Neural progenitor cell (in vitro differentiated cells): ENCODE data around the gene SHH. TPM values are rescaled to one million over a fixed set of nuclear protein-coding genes. Genes with fewer than 3 reads are reported as not detected.

Source experiments
- DNase-seq: peaks from one replicate; pipeline ENCODE4 v3.0.0-alpha.2; 2016; ENCODE audit warnings: low spot score
- H2AFZ ChIP-seq: fragments of 200-600 bp; sonication (generic); replicated peaks from 2 replicates; pipeline ENCODE4 v1.6.1; 2016; ENCODE audit warnings: antibody characterized with exemption
- H3F3A ChIP-seq: fragments of 200-600 bp; sonication (generic); 2 replicates; pipeline ENCODE4 v1.6.1; 2016; ENCODE audit warnings: antibody characterized with exemption, low read depth
- H3K27ac ChIP-seq: fragments of 200-600 bp; sonication (generic); 2 replicates; pipeline ENCODE4 v1.5.1; 2016; ENCODE audit warnings: mild to moderate bottlenecking
- H3K27me3 ChIP-seq: fragments of 200-600 bp; sonication (generic); 2 replicates; pipeline ENCODE4 v1.6.1; 2016; ENCODE audit warnings: mild to moderate bottlenecking, moderate library complexity
- H3K36me3 ChIP-seq: fragments of 200-600 bp; sonication (generic); 2 replicates; pipeline ENCODE4 v1.5.1; 2016
- H3K4me1 ChIP-seq: fragments of 200-600 bp; sonication (generic); 2 replicates; pipeline ENCODE4 v1.6.1; 2016; ENCODE audit warnings: mixed run types
- H3K4me2 ChIP-seq: fragments of 200-600 bp; sonication (generic); 2 replicates; pipeline ENCODE4 v1.6.1; 2016
- H3K4me3 ChIP-seq: fragments of 200-600 bp; sonication (generic); 2 replicates; pipeline ENCODE4 v1.5.1; 2016
- H3K79me2 ChIP-seq: fragments of 200-600 bp; sonication (generic); 2 replicates; pipeline ENCODE4 v1.6.1; 2016; ENCODE audit warnings: low read depth
- H3K9ac ChIP-seq: fragments of 200-600 bp; sonication (generic); 2 replicates; pipeline ENCODE4 v1.6.1; 2016
- H3K9me3 ChIP-seq: fragments of 200-600 bp; sonication (generic); 2 replicates; pipeline ENCODE4 v1.5.1; 2016; ENCODE audit warnings: low read depth
- H4K20me1 ChIP-seq: fragments of 200-600 bp; sonication (generic); 2 replicates; pipeline ENCODE4 v1.6.1; 2016; ENCODE audit warnings: low read depth
- H3K27ac Mint-ChIP-seq: 3 replicates; pipeline ENCODE4 v1.8.0; 2021; ENCODE audit warnings: mixed read lengths
- H3K27me3 Mint-ChIP-seq: 2 replicates; pipeline ENCODE4 v1.8.0; 2022; ENCODE audit warnings: low read depth, mild to moderate bottlenecking, inconsistent platforms, moderate library complexity, mixed read lengths; ENCODE audit not compliant: insufficient read depth
- H3K36me3 Mint-ChIP-seq: 3 replicates; pipeline ENCODE4 v1.8.0; 2021; ENCODE audit warnings: mixed read lengths
- H3K4me1 Mint-ChIP-seq: 3 replicates; pipeline ENCODE4 v1.8.0; 2021; ENCODE audit warnings: mixed read lengths
- H3K4me3 Mint-ChIP-seq: 3 replicates; pipeline ENCODE4 v1.8.0; 2021; ENCODE audit warnings: mild to moderate bottlenecking, moderate library complexity, mixed read lengths
- H3K9me3 Mint-ChIP-seq: 3 replicates; pipeline ENCODE4 v1.8.0; 2020; ENCODE audit warnings: mixed read lengths
- CTCF ChIP-seq: fragments of 200-600 bp; sonication (generic); IDR thresholded peaks from 2 replicates; pipeline ENCODE4 v1.5.1; 2017; ENCODE audit warnings: antibody characterized with exemption, mild to moderate bottlenecking
- EZH2 ChIP-seq: fragments of 200-600 bp; sonication (generic); IDR thresholded peaks from 2 replicates; pipeline ENCODE4 v1.6.1; 2017; ENCODE audit warnings: antibody characterized with exemption, mild to moderate bottlenecking, moderate library complexity
- EZH2phosphoT487 ChIP-seq: fragments of 200-600 bp; sonication (generic); IDR thresholded peaks from 2 replicates; pipeline ENCODE4 v1.6.1; 2017; ENCODE audit warnings: antibody characterized with exemption
- total RNA-seq: library from RNA; depleted of rRNA; stranded (reverse); fragments of >200 nt; gene quantifications from 2 replicates; pipeline ENCODE4 v1.2.3, GENCODE V29; 2015; ENCODE audit warnings: low replicate concordance

The SHH gene
- total RNA-seq, 1 donor from 2014 or later = not detected

GRCh38 chr7:155807065-155807671 lies 5.1 kb downstream of the SHH start:
- H3K79me2 ChIP-seq = no peaks in the 10 kb centered on the region
- peaks cover 54% of the 10 kb centered on the region for H3F3A ChIP-seq
- peaks cover 68% of the 10 kb centered on the region for H4K20me1 ChIP-seq
- H2AFZ ChIP-seq = no peak overlapping the region
- peak overlapping the region; percentile 68 for H3K4me2 ChIP-seq
- no peaks in the 10 kb centered on the region for H3K9me3 ChIP-seq
- Mint-ChIP-seq H3K27ac (no peak overlapping the region), H3K4me1 (peaks cover 54% of the 10 kb centered on the region), H3K4me3 (peak overlapping the region; percentile 78), H3K27me3 (peaks cover 69% of the 10 kb centered on the region), H3K9me3 (no peaks in the 10 kb centered on the region), H3K36me3 (no peaks in the 10 kb centered on the region)
- H3K27me3 ChIP-seq = peaks cover 100% of the 10 kb centered on the region
- TF ChIP-seq EZH2phosphoT487 (no peak), CTCF (no peak), EZH2 (no peak)
- H3K9ac ChIP-seq = no peak overlapping the region
- peak overlapping the region; percentile 18 for H3K4me3 ChIP-seq
- no peak overlapping the region for H3K27ac ChIP-seq
- peak; percentile 61 for DNase-seq
- H3K4me1 ChIP-seq = peaks cover 57% of the 10 kb centered on the region
- no peaks in the 10 kb centered on the region for H3K36me3 ChIP-seq

GRCh38 chr7:155806096-155806871 lies 6.0 kb downstream of the SHH start:
- H3K27ac ChIP-seq = no peak overlapping the region
- peak overlapping the region; percentile 48 for H2AFZ ChIP-seq
- Mint-ChIP-seq H3K27me3 (peaks cover 64% of the 10 kb centered on the region), H3K4me3 (peak overlapping the region; percentile 76), H3K4me1 (peaks cover 45% of the 10 kb centered on the region), H3K27ac (no peak overlapping the region), H3K36me3 (no peaks in the 10 kb centered on the region), H3K9me3 (no peaks in the 10 kb centered on the region)
- H3K4me2 ChIP-seq = peak overlapping the region; percentile 68
- no peaks in the 10 kb centered on the region for H3K9me3 ChIP-seq
- no peaks in the 10 kb centered on the region for H3K36me3 ChIP-seq
- H3K79me2 ChIP-seq = no peaks in the 10 kb centered on the region
- H3K27me3 ChIP-seq = peaks cover 100% of the 10 kb centered on the region
- DNase-seq = peak; percentile 61
- H3F3A ChIP-seq = peaks cover 54% of the 10 kb centered on the region
- H3K9ac ChIP-seq = no peak overlapping the region
- TF ChIP-seq EZH2phosphoT487 (peak; percentile 56), EZH2 (peak; percentile 73), CTCF (peak; percentile 29)
- peak overlapping the region; percentile 42 for H3K4me3 ChIP-seq
- H3K4me1 ChIP-seq = peaks cover 57% of the 10 kb centered on the region
- peaks cover 65% of the 10 kb centered on the region for H4K20me1 ChIP-seq

GRCh38 chr7:155805826-155806095 lies 6.5 kb downstream of the SHH start:
- Histone ChIP-seq H3K4me1 (peaks cover 57% of the 10 kb centered on the region), H3K27ac (no peak overlapping the region), H4K20me1 (peaks cover 60% of the 10 kb centered on the region), H3K4me2 (peak overlapping the region; percentile 68), H3K36me3 (no peaks in the 10 kb centered on the region), H3K4me3 (peak overlapping the region; percentile 42), H2AFZ (peak overlapping the region; percentile 48), H3K79me2 (no peaks in the 10 kb centered on the region), H3K9ac (no peak overlapping the region), H3F3A (peaks cover 54% of the 10 kb centered on the region), H3K27me3 (peaks cover 100% of the 10 kb centered on the region), H3K9me3 (no peaks in the 10 kb centered on the region)
- TF ChIP-seq EZH2phosphoT487 (peak; percentile 49), EZH2 (peak; percentile 77), CTCF (no peak)
- peaks cover 42% of the 10 kb centered on the region for H3K4me1 Mint-ChIP-seq
- H3K27me3 Mint-ChIP-seq = peaks cover 65% of the 10 kb centered on the region
- H3K4me3 Mint-ChIP-seq = no peak overlapping the region
- no peak overlapping the region for H3K27ac Mint-ChIP-seq
- no peak for DNase-seq
- H3K36me3 Mint-ChIP-seq = no peaks in the 10 kb centered on the region
- no peaks in the 10 kb centered on the region for H3K9me3 Mint-ChIP-seq
